Retinal pigment epithelial cell (primary cell): ENCODE data around the gene STAT3.

ENCODE experiments used
- DNase-seq: peaks from one replicate; pipeline ENCODE4 v3.0.0-alpha.2; 2010; ENCODE audit warnings: low read depth
- H3K4me3 ChIP-seq: 2 replicates; pipeline ENCODE4 v1.5.1; 2011; ENCODE audit warnings: mild to moderate bottlenecking, low read length, control low read depth, moderate library complexity
- CTCF ChIP-seq: conservative IDR thresholded peaks from 2 replicates; pipeline ENCODE4 v1.5.1; 2011; ENCODE audit warnings: low read depth, low read length, control low read depth, inconsistent platforms

The STAT3 gene

GRCh38 chr17:42274812-42275526 is 113.3 kb downstream of the STAT3 start:
- TF ChIP-seq CTCF, result no peak
- DNase-seq, result no peak
- peak overlapping the region; percentile 82 for H3K4me3 ChIP-seq

GRCh38 chr17:42274253-42274542 is 114.0 kb downstream of the STAT3 start:
- TF ChIP-seq CTCF, result no peak
- H3K4me3 ChIP-seq, result no peak overlapping the region
- DNase-seq, result no peak

GRCh38 chr17:42273474-42274252 is 114.6 kb downstream of the STAT3 start:
- H3K4me3 ChIP-seq, result no peak overlapping the region
- DNase-seq, result no peak
- TF ChIP-seq CTCF, result no peak

GRCh38 chr17:42272162-42272907 is 115.9 kb downstream of the STAT3 start:
- no peak for TF ChIP-seq CTCF
- no peak for DNase-seq
- H3K4me3 ChIP-seq, result no peak overlapping the region

GRCh38 chr17:42271779-42272035 is 116.5 kb downstream of the STAT3 start:
- no peak for DNase-seq
- TF ChIP-seq CTCF, result no peak
- H3K4me3 ChIP-seq, result no peak overlapping the region

- no peak for DNase-seq
- no peak overlapping the region for H3K4me3 ChIP-seq
- no peak for TF ChIP-seq CTCF
Observed at GRCh38 chr17:42271006-42271778, 117.0 kb downstream of the STAT3 start.
